Gastrocnemius medialis (tissue), 4 donors: Measurements from ENCODE around the gene RPN2. TPM values are rescaled to one million over a fixed set of nuclear protein-coding genes. Genes with fewer than 3 reads are reported as not detected.

Experiments
- ATAC-seq, 2 donors: fragments of 150-250 bp; one replicate each; pipeline ENCODE4 v1.9.1; 2016
- DNase-seq, 2 donors: peaks; one replicate each; pipeline ENCODE4 v3.0.0-alpha.2; 2019
- H3K27ac ChIP-seq, 4 donors: fragments of 200-600 bp; sonication (generic); 1 replicate in 1 of 4; 2 replicates in 3 of 4; pipeline ENCODE4 v1.5.1; 2016 to 2018; ENCODE audit warnings: mild to moderate bottlenecking in 2 of 4, moderate library complexity in 1 of 4
- H3K27me3 ChIP-seq, 3 donors: fragments of 200-600 bp; sonication (generic) in 2 of 3; 1 replicate in 1 of 3; 2 replicates in 2 of 3; pipeline versions ENCODE4 v1.5.1 to v1.6.0; 2016 to 2019; ENCODE audit warnings: mild to moderate bottlenecking in 1 of 3, moderate library complexity in 1 of 3
- H3K36me3 ChIP-seq, 2 donors: fragments of 200-600 bp; sonication (generic) in 1 of 2; one replicate each; pipeline ENCODE4 v1.5.1; 2017 to 2018
- H3K4me1 ChIP-seq, 2 donors: fragments of 200-600 bp; sonication (generic) in 1 of 2; one replicate each; pipeline ENCODE4 v1.5.1; 2016 to 2017; ENCODE audit warnings: mild to moderate bottlenecking in 2 of 2
- H3K4me3 ChIP-seq, 4 donors: fragments of 200-600 bp; sonication (generic) in 3 of 4; 1 replicate in 1 of 4; 2 replicates in 3 of 4; pipeline ENCODE4 v1.5.1; 2016 to 2019; ENCODE audit warnings: mild to moderate bottlenecking in 2 of 4
- H3K9me3 ChIP-seq, 3 donors: fragments of 200-600 bp; sonication (generic) in 2 of 3; 1 replicate in 1 of 3; 2 replicates in 2 of 3; pipeline ENCODE4 v1.5.1; 2016 to 2019
- CTCF ChIP-seq, 5 experiments: fragments of 450-650 bp in 3 of 5; fragments of 200-600 bp in 2 of 5; sonication (generic) in 2 of 5; IDR thresholded peaks in 4 of 5; conservative IDR thresholded peaks in 1 of 5; 1 replicate in 4 of 5; 2 replicates in 1 of 5; pipeline ENCODE4 v1.5.1; 2016 to 2019; ENCODE audit warnings: antibody characterized with exemption in 5 of 5, mild to moderate bottlenecking in 3 of 5, moderate library complexity in 3 of 5
- POLR2A ChIP-seq, 2 donors: fragments of 450-650 bp; IDR thresholded peaks; one replicate each; pipeline ENCODE4 v1.6.1; 2017; ENCODE audit warnings: antibody characterized with exemption in 2 of 2, mild to moderate bottlenecking in 2 of 2, moderate library complexity in 2 of 2
- in situ Hi-C, 4 donors: fragments of 200-750 bp; cut with MboI; loops; one replicate each; pipeline versions ENCODE4 v1.15.0 to v1.8.0; 2017; ENCODE audit warnings: low sequenced_read_pairs in 4 of 4
- intact Hi-C: fragments of 100-400 bp; cut with DNase I; formaldehyde crosslinking; loops from one replicate; pipeline ENCODE4 v1.15.1; 2023; ENCODE audit warnings: low total_unique reads
- total RNA-seq, 4 donors: library from RNA; depleted of rRNA; stranded (reverse); fragments of >200 nt; gene quantifications; one replicate each; pipeline versions ENCODE4 v1.1.0 to v1.2.3, GENCODE V29; 2016

Gene RPN2
- total RNA-seq, 4 donors from 2014 or later, result 85.7 to 132 (median 127) TPM

- Histone ChIP-seq H3K27ac (no peak overlapping the region), H3K4me1 (no peaks in the 10 kb centered on the region), H3K4me3 (no peak overlapping the region), H3K9me3 (no peaks in the 10 kb centered on the region), H3K27me3 (no peaks in the 10 kb centered on the region), H3K36me3 (peaks cover 3 to 98% of the 10 kb centered on the region in 2 donors)
- in situ Hi-C loops (no loop called here), intact Hi-C loops (no loop called here)
- ATAC-seq (no peak), DNase-seq (no peak)
- TF ChIP-seq POLR2A (IDR thresholded peaks at IDR 0.05), result no peak
- no peak for TF ChIP-seq CTCF (IDR thresholded peaks at IDR 0.05 in 4 of 5, conservative IDR thresholded peaks at IDR 0.05 in 1 of 5)
These were observed 30.7 kb downstream of the RPN2 start for GRCh38 chr20:37209661-37210314.

GRCh38 chr20:37218441-37218840 is 39.3 kb downstream of the RPN2 start:
- intact Hi-C loops, result no loop called here
- in situ Hi-C loops, result no loop called here
- Histone ChIP-seq H3K4me3 (no peak overlapping the region), H3K27me3 (no peaks in the 10 kb centered on the region), H3K36me3 (peaks cover 0 to 52% of the 10 kb centered on the region in 2 donors), H3K9me3 (no peaks in the 10 kb centered on the region), H3K27ac (no peak overlapping the region), H3K4me1 (peaks cover 14 to 19% of the 10 kb centered on the region in 2 donors)
- TF ChIP-seq CTCF (IDR thresholded peaks at IDR 0.05 in 4 of 5, conservative IDR thresholded peaks at IDR 0.05 in 1 of 5), result no peak
- ATAC-seq, result no peak
- no peak for DNase-seq

GRCh38 chr20:37218976-37219375 is 39.8 kb downstream of the RPN2 start:
- in situ Hi-C loops, result no loop called here

GRCh38 chr20:37219751-37220668 is 40.9 kb downstream of the RPN2 start:
- H3K9me3 ChIP-seq, result no peaks in the 10 kb centered on the region
- no peaks in the 10 kb centered on the region for H3K27me3 ChIP-seq
- H3K36me3 ChIP-seq, result peaks cover 0 to 54% of the 10 kb centered on the region in 2 donors
- in situ Hi-C loops (no loop called here), intact Hi-C loops (no loop called here)
- peaks cover 22 to 27% of the 10 kb centered on the region in 2 donors for H3K4me1 ChIP-seq
- DNase-seq (no peak), ATAC-seq (no peak)
- no peak overlapping the region for H3K27ac ChIP-seq
- no peak overlapping the region for H3K4me3 ChIP-seq
- TF ChIP-seq POLR2A (IDR thresholded peaks at IDR 0.05) (no peak), CTCF (IDR thresholded peaks at IDR 0.05 in 4 of 5, conservative IDR thresholded peaks at IDR 0.05 in 1 of 5) (no peak)

More at GRCh38 chr20:37218976-37219375, 39.8 kb downstream of the RPN2 start:
- no peaks in the 10 kb centered on the region for H3K9me3 ChIP-seq
- intact Hi-C loops, result no loop called here
- no peaks in the 10 kb centered on the region for H3K27me3 ChIP-seq
- ATAC-seq, result no peak
- DNase-seq, result no peak
- peaks cover 14 to 20% of the 10 kb centered on the region in 2 donors for H3K4me1 ChIP-seq
- peaks cover 0 to 52% of the 10 kb centered on the region in 2 donors for H3K36me3 ChIP-seq
- TF ChIP-seq CTCF (IDR thresholded peaks at IDR 0.05 in 4 of 5, conservative IDR thresholded peaks at IDR 0.05 in 1 of 5), result no peak
- TF ChIP-seq POLR2A (IDR thresholded peaks at IDR 0.05), result no peak
- H3K4me3 ChIP-seq, result no peak overlapping the region
- no peak overlapping the region for H3K27ac ChIP-seq
